Mammary epithelial cell (primary cell): ENCODE results near the gene DOK3.

Experiments used
- EZH2 ChIP-seq: IDR thresholded peaks from 2 replicates; pipeline ENCODE4 v1.6.1; 2012; ENCODE audit warnings: low read length, inconsistent platforms, borderline replicate concordance
- TF ChIP-seq, protein P1 (sequence below), 2 donors: IDR thresholded peaks in 1 of 2; conservative IDR thresholded peaks in 1 of 2; 2 replicates each; pipeline ENCODE4 v1.5.1; 2011 to 2012; ENCODE audit warnings: inconsistent platforms in 2 of 2, low read length in 2 of 2, mild to moderate bottlenecking in 2 of 2, control low read depth in 1 of 2, low read depth in 1 of 2; ENCODE audit not compliant: insufficient read depth in 1 of 2; ENCODE audit errors: extremely low read depth in 1 of 2

DNA sequence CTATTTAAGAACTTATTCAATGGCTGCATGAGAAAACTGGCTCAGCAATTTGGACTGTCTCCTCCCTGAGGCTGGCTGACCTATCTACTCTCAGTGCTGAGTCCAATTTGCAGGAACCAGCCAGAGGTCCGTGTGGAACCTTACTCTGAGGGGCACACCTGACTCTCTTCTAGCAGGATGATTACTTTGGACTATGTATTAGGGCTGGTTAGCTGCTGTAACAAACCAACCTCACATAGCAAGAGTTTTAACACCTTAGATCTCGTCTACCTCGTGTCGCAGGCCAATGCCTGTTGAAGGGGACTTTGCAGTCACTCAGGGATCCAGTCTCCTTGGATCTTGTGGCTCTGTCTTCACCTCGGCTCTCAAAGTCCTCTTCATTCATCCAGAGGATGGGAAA, 48.2 kb upstream of the DOK3 start:
- TF ChIP-seq EZH2, result no peak
- TF ChIP-seq, protein P1, sequence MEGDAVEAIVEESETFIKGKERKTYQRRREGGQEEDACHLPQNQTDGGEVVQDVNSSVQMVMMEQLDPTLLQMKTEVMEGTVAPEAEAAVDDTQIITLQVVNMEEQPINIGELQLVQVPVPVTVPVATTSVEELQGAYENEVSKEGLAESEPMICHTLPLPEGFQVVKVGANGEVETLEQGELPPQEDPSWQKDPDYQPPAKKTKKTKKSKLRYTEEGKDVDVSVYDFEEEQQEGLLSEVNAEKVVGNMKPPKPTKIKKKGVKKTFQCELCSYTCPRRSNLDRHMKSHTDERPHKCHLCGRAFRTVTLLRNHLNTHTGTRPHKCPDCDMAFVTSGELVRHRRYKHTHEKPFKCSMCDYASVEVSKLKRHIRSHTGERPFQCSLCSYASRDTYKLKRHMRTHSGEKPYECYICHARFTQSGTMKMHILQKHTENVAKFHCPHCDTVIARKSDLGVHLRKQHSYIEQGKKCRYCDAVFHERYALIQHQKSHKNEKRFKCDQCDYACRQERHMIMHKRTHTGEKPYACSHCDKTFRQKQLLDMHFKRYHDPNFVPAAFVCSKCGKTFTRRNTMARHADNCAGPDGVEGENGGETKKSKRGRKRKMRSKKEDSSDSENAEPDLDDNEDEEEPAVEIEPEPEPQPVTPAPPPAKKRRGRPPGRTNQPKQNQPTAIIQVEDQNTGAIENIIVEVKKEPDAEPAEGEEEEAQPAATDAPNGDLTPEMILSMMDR (conservative IDR thresholded peaks at IDR 0.05 in 1 of 2, IDR thresholded peaks at IDR 0.05 in 1 of 2; ENCODE audit: extremely low read depth in 1 of 2, insufficient read depth in 1 of 2, low read depth in 1 of 2, low read length in 2 of 2), result no peak
